ENCODE measurements around the gene SPTBN1.

Gene SPTBN1

GRCh38 chr2:54549917-54550518 is 93.9 kb downstream of the SPTBN1 start:
- Mint-ChIP-seq H3K27ac (no peak overlapping the region), H3K27me3 (no peaks in the 10 kb centered on the region), H3K4me3 (no peak overlapping the region), H3K4me1 (ENCODE audit: low read depth) (peaks cover 34% of the 10 kb centered on the region), H3K9me3 (no peaks in the 10 kb centered on the region), H3K36me3 (ENCODE audit: low read depth) (no peaks in the 10 kb centered on the region)
- no peak for DNase-seq

DNA sequence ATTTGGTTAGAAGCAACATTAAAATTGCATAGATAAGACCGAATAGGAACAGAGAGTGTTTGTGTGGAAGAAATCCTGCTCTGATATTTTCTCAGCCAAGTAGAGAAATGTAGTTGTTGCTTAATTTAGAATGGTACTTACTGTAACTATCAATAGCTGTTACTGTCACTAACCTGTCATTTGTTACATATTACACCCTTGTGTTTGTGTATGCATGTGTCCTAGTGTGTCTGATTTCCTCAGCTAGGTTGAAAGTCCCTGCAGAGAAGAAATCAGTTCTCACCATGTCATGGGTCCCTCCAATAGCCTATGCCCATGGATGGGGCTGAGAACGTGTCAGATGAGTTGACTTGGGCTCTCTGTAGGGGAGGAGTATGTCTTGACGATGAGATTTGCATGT is 94.4 kb downstream of the SPTBN1 start:
- Mint-ChIP-seq H3K4me3 (no peak overlapping the region), H3K4me1 (ENCODE audit: low read depth) (peaks cover 37% of the 10 kb centered on the region), H3K27ac (no peak overlapping the region), H3K27me3 (no peaks in the 10 kb centered on the region), H3K9me3 (no peaks in the 10 kb centered on the region), H3K36me3 (ENCODE audit: low read depth) (no peaks in the 10 kb centered on the region)
- no peak for DNase-seq

GRCh38 chr2:54551123-54551756 is 95.1 kb downstream of the SPTBN1 start:
- Mint-ChIP-seq H3K27me3 (no peaks in the 10 kb centered on the region), H3K4me3 (no peak overlapping the region), H3K27ac (no peak overlapping the region), H3K36me3 (ENCODE audit: low read depth) (no peaks in the 10 kb centered on the region), H3K4me1 (ENCODE audit: low read depth) (peaks cover 33% of the 10 kb centered on the region), H3K9me3 (no peaks in the 10 kb centered on the region)
- DNase-seq: no peak

- no peak for DNase-seq
- no peak overlapping the region for H3K4me3 Mint-ChIP-seq
- H3K4me1 Mint-ChIP-seq (ENCODE audit: low read depth): peaks cover 37% of the 10 kb centered on the region
- no peaks in the 10 kb centered on the region for H3K9me3 Mint-ChIP-seq
- no peaks in the 10 kb centered on the region for H3K36me3 Mint-ChIP-seq (ENCODE audit: low read depth)
- peak overlapping the region; percentile 53 for H3K27ac Mint-ChIP-seq
- no peaks in the 10 kb centered on the region for H3K27me3 Mint-ChIP-seq
These were observed 96.9 kb downstream of the SPTBN1 start for GRCh38 chr2:54553075-54553474.

GRCh38 chr2:54553775-54554174 is 97.6 kb downstream of the SPTBN1 start:
- peaks cover 34% of the 10 kb centered on the region for H3K4me1 Mint-ChIP-seq (ENCODE audit: low read depth)
- no peaks in the 10 kb centered on the region for H3K27me3 Mint-ChIP-seq
- no peaks in the 10 kb centered on the region for H3K9me3 Mint-ChIP-seq
- no peak for DNase-seq
- no peak overlapping the region for H3K27ac Mint-ChIP-seq
- peaks cover 4% of the 10 kb centered on the region for H3K36me3 Mint-ChIP-seq (ENCODE audit: low read depth)
- no peak overlapping the region for H3K4me3 Mint-ChIP-seq

DNA sequence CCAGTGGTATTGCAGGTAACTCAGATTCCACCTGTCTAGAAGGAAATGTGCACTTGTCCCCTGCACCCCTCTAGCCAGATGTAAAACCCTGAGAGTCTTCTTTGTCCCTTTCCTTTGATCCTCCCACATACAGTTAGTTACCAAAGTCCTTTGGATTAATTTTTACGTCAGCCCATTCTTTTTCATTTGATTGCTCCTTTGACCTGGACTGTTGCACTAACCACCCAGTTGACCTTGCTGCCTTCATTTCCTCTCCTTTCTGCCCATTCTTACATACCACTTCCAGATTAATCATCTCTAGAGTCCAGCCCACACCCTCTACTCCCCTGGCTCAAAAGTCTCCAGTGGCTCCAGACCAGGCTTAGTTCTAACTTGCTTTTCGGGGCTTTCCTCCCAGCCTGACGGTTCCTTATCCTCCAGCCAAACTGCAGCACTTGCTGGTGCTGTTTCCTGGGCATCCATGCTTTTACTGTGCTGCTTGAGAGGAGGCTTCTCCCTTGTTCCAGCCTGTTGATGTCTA is 99.3 kb downstream of the SPTBN1 start:
- H3K27ac Mint-ChIP-seq: no peak overlapping the region
- H3K36me3 Mint-ChIP-seq (ENCODE audit: low read depth): peaks cover 20% of the 10 kb centered on the region
- H3K4me3 Mint-ChIP-seq: no peak overlapping the region
- H3K4me1 Mint-ChIP-seq (ENCODE audit: low read depth): peaks cover 32% of the 10 kb centered on the region
- H3K27me3 Mint-ChIP-seq: no peaks in the 10 kb centered on the region
- no peaks in the 10 kb centered on the region for H3K9me3 Mint-ChIP-seq
- no peak for DNase-seq

DNA sequence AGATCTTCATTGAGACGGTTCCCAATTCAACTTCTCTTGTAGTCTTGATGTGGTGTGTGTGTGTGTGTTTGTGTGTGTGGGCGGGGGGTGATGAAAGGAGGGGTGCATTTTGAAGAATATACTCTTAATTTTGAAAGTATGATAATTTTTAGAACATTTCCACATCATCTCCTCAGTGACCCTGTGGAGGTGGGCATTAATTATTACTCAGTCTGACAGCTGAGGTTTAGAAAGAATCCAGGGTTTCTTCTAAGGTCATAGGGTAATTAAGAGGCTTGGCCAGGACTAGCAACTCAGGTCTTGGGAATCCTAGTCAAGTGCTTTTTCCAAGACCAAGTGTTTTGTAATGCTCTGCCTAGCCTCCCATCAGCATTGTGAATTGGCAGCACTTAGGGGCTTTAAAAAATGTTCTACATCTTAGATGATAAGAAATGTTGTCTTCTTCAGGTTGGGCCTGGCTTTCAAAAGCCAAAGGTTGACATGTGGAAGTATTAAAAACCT is 100.5 kb downstream of the SPTBN1 start:
- peaks cover 42% of the 10 kb centered on the region for H3K4me1 Mint-ChIP-seq (ENCODE audit: low read depth)
- no peak for DNase-seq
- H3K4me3 Mint-ChIP-seq: peak overlapping the region; percentile 94
- no peaks in the 10 kb centered on the region for H3K9me3 Mint-ChIP-seq
- no peaks in the 10 kb centered on the region for H3K27me3 Mint-ChIP-seq
- H3K36me3 Mint-ChIP-seq (ENCODE audit: low read depth): peaks cover 24% of the 10 kb centered on the region
- peak overlapping the region; percentile 75 for H3K27ac Mint-ChIP-seq

- H3K27ac Mint-ChIP-seq: peak overlapping the region; percentile 84
- H3K4me3 Mint-ChIP-seq: peak overlapping the region; percentile 94
- DNase-seq: no peak
- H3K27me3 Mint-ChIP-seq: no peaks in the 10 kb centered on the region
- H3K9me3 Mint-ChIP-seq: no peaks in the 10 kb centered on the region
- H3K4me1 Mint-ChIP-seq (ENCODE audit: low read depth): peaks cover 47% of the 10 kb centered on the region
- H3K36me3 Mint-ChIP-seq (ENCODE audit: low read depth): peaks cover 24% of the 10 kb centered on the region
These were observed 101.1 kb downstream of the SPTBN1 start for GRCh38 chr2:54557211-54557600.

DNA sequence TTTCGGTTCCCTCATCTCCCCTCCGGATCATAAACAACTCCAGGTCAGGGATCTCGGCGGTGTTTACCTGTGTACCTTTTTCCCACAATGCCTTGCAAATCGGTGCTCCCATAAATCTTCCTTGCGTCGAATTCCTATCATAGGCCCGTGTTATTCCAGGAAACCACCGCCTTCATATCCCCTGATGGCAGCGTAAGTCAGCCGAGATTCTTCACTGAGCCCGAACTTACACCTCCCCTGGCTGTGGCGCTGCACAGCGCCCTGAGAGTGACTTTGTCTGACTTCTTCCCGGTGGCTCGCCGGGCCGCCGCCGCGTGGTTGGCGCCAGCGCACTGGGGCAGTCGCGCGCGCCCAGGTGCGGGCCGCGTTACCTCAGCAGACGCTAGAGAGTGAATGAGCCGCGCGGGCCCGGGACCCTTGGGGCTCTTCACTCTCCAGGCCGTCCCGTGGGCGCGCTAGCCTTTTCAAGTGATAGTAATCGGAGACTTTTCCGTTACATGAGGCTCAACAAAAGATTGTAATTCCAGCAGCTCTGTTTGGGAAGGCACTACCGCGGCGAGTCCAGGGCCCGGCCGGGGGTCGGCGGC is 101.6 kb downstream of the SPTBN1 start:
- Mint-ChIP-seq H3K36me3 (ENCODE audit: low read depth) (peaks cover 24% of the 10 kb centered on the region), H3K9me3 (no peaks in the 10 kb centered on the region)
- peak; percentile 84 for DNase-seq

GRCh38 chr2:54558188-54559005 is 102.3 kb downstream of the SPTBN1 start:
- Mint-ChIP-seq H3K9me3 (no peaks in the 10 kb centered on the region), H3K36me3 (ENCODE audit: low read depth) (peaks cover 24% of the 10 kb centered on the region), H3K27ac (peak overlapping the region; percentile 95), H3K4me1 (ENCODE audit: low read depth) (peaks cover 52% of the 10 kb centered on the region), H3K27me3 (no peaks in the 10 kb centered on the region), H3K4me3 (peak overlapping the region; percentile 94)
- DNase-seq: peak; percentile 81

More for the DNA sequence above, 101.6 kb downstream of the SPTBN1 start:
- Mint-ChIP-seq H3K27ac (peak overlapping the region; percentile 84), H3K27me3 (no peaks in the 10 kb centered on the region), H3K4me1 (ENCODE audit: low read depth) (peaks cover 51% of the 10 kb centered on the region), H3K4me3 (peak overlapping the region; percentile 94)

GRCh38 chr2:54559006-54559445 is 102.9 kb downstream of the SPTBN1 start:
- H3K4me1 Mint-ChIP-seq (ENCODE audit: low read depth): peaks cover 51% of the 10 kb centered on the region
- H3K36me3 Mint-ChIP-seq (ENCODE audit: low read depth): peaks cover 24% of the 10 kb centered on the region
- no peaks in the 10 kb centered on the region for H3K27me3 Mint-ChIP-seq
- no peak for DNase-seq
- H3K9me3 Mint-ChIP-seq: no peaks in the 10 kb centered on the region
- H3K27ac Mint-ChIP-seq: peak overlapping the region; percentile 95
- H3K4me3 Mint-ChIP-seq: peak overlapping the region; percentile 94

GRCh38 chr2:54559593-54560145 is 103.5 kb downstream of the SPTBN1 start:
- H3K36me3 Mint-ChIP-seq (ENCODE audit: low read depth): peaks cover 24% of the 10 kb centered on the region
- H3K27me3 Mint-ChIP-seq: no peaks in the 10 kb centered on the region
- H3K4me3 Mint-ChIP-seq: peak overlapping the region; percentile 94
- no peaks in the 10 kb centered on the region for H3K9me3 Mint-ChIP-seq
- no peak for DNase-seq
- H3K4me1 Mint-ChIP-seq (ENCODE audit: low read depth): peaks cover 50% of the 10 kb centered on the region
- peak overlapping the region; percentile 95 for H3K27ac Mint-ChIP-seq

DNA sequence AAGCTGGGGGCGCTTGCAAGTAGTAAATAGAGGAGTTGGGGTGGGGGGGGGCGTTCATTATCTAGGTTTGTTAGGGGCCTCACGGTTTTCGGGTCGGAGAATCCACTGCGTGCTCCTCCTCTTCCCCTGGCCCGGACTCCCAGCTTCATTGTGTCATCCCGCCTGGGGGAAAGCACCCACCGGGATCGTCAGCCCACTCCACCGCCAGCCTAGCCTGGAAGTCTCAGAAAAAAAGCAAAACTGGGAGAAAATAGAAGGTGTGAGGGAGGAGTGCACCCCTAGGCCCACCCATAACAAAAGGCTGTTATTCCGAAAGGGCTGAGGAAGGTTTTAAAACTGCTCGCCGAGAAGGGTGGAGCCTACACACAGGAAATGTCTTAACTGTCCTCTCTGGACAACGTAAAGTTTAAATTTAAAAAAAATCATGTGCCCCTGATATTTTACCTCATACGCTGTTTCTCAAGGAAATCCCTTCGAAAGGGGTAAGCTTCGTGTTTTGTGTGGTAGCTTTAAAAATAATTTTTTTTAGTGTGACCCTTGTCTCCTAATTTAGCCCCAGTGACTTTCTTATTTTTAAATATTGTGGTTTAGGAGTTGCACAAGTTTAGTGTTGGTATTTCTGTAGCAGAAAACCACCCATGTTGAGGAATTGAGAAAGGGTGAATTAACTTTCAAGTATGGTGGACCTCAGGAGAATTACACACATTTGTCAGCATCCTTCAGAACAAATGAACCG is 104.2 kb downstream of the SPTBN1 start:
- no peaks in the 10 kb centered on the region for H3K27me3 Mint-ChIP-seq
- peak; percentile 61 for DNase-seq
- peaks cover 56% of the 10 kb centered on the region for H3K4me1 Mint-ChIP-seq (ENCODE audit: low read depth)
- peak overlapping the region; percentile 94 for H3K4me3 Mint-ChIP-seq
- H3K27ac Mint-ChIP-seq: peak overlapping the region; percentile 95
- peaks cover 24% of the 10 kb centered on the region for H3K36me3 Mint-ChIP-seq (ENCODE audit: low read depth)
- no peaks in the 10 kb centered on the region for H3K9me3 Mint-ChIP-seq

Measured in activated T-cell treated with anti-CD3 and anti-CD28 coated beads, Interleukin-2, amount 50 U/mL, for 24 hours (primary cell).